HCT116 (cell line): Measurements from ENCODE around the gene PRRC2C.

ENCODE experiments used
- CEBPB ChIP-seq: IDR thresholded peaks from 2 replicates; pipeline ENCODE4 v1.6.1; 2012; ENCODE audit warnings: low read depth
- EZH2 ChIP-seq: fragments of 200-600 bp; sonication (generic); IDR thresholded peaks from 2 replicates; pipeline ENCODE4 v1.6.1; 2017; ENCODE audit warnings: antibody characterized with exemption, mixed run types
- JUND ChIP-seq: IDR thresholded peaks from 2 replicates; pipeline ENCODE4 v1.6.1; 2012
- POLR2A ChIP-seq: IDR thresholded peaks from 2 replicates; pipeline ENCODE4 v1.7.0; 2011; ENCODE audit warnings: borderline replicate concordance; ENCODE audit not compliant: insufficient read depth, insufficient read length; ENCODE audit errors: extremely low read depth
- POLR2AphosphoS5 ChIP-seq: IDR thresholded peaks from 2 replicates; pipeline ENCODE4 v1.6.1; 2011; ENCODE audit warnings: mild to moderate bottlenecking, low read depth, low read length, moderate library complexity
- RAD21 ChIP-seq: IDR thresholded peaks from 2 replicates; pipeline ENCODE4 v1.6.1; 2012; ENCODE audit warnings: low read depth, mild to moderate bottlenecking
- SP1 ChIP-seq: IDR thresholded peaks from 2 replicates; pipeline ENCODE4 v1.6.1; 2012; ENCODE audit warnings: low read depth
- ZNF274 ChIP-seq: fragments of 200-500 bp; sonication (Bioruptor generic); IDR thresholded peaks from 2 replicates; pipeline ENCODE4 v1.6.1; 2014; ENCODE audit warnings: mild to moderate bottlenecking, low read depth, low read length, inconsistent platforms
- TF ChIP-seq, protein P1 (sequence below), 3 experiments: fragments of 200-600 bp in 1 of 3; sonication (generic) in 1 of 3; IDR thresholded peaks in 2 of 3; conservative IDR thresholded peaks in 1 of 3; 2 replicates each; pipeline ENCODE4 v1.5.1; 2012 to 2017; ENCODE audit warnings: low read depth in 2 of 3, low read length in 2 of 3, antibody characterized with exemption in 1 of 3, borderline replicate concordance in 1 of 3, control low read depth in 1 of 3, mild to moderate bottlenecking in 1 of 3, mixed read lengths in 1 of 3, mixed run types in 1 of 3, moderate library complexity in 1 of 3; ENCODE audit not compliant: insufficient read depth in 1 of 3

DNA sequence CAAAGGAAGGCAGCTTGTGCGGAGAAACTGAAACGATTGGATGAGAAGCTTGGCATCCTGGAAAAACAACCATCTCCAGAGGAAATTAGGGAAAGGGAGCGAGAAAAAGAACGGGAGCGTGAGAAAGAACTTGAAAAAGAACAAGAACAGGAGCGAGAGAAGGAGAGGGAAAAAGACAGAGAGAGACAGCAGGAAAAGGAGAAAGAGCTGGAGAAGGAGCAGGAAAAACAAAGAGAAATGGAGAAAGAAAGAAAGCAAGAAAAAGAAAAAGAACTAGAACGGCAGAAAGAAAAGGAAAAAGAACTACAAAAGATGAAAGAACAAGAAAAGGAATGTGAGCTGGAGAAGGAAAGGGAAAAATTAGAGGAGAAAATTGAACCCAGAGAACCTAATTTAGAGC, 47.2 kb downstream of the PRRC2C start:
- TF ChIP-seq, protein P1, sequence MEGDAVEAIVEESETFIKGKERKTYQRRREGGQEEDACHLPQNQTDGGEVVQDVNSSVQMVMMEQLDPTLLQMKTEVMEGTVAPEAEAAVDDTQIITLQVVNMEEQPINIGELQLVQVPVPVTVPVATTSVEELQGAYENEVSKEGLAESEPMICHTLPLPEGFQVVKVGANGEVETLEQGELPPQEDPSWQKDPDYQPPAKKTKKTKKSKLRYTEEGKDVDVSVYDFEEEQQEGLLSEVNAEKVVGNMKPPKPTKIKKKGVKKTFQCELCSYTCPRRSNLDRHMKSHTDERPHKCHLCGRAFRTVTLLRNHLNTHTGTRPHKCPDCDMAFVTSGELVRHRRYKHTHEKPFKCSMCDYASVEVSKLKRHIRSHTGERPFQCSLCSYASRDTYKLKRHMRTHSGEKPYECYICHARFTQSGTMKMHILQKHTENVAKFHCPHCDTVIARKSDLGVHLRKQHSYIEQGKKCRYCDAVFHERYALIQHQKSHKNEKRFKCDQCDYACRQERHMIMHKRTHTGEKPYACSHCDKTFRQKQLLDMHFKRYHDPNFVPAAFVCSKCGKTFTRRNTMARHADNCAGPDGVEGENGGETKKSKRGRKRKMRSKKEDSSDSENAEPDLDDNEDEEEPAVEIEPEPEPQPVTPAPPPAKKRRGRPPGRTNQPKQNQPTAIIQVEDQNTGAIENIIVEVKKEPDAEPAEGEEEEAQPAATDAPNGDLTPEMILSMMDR (IDR thresholded peaks at IDR 0.05 in 2 of 3, conservative IDR thresholded peaks at IDR 0.05 in 1 of 3; ENCODE audit: borderline replicate concordance in 1 of 3, insufficient read depth in 1 of 3, low read depth in 2 of 3, low read length in 2 of 3) = no peak
- TF ChIP-seq RAD21 = no peak
- TF ChIP-seq EZH2 = no peak
- TF ChIP-seq CEBPB = no peak
- TF ChIP-seq SP1 = no peak
- no peak for TF ChIP-seq POLR2AphosphoS5
- no peak for TF ChIP-seq POLR2A
- no peak for TF ChIP-seq JUND
- no peak for TF ChIP-seq ZNF274
